ENCODE data around the gene AOPEP.

GRCh38 chr9:94778013-94778412, 51.5 kb downstream of the AOPEP start:
- TF ChIP-seq POLR2A (IDR thresholded peaks at IDR 0.05) (no peak), CTCF (IDR thresholded peaks at IDR 0.05) (no peak)
